ENCODE results near the gene VPS9D1.
"Not testable (repeated sequence)": the region's sequence is repeated elsewhere in the genome, so short reads cannot be mapped to it uniquely, and the experiment has no call there.

The VPS9D1 gene

DNA sequence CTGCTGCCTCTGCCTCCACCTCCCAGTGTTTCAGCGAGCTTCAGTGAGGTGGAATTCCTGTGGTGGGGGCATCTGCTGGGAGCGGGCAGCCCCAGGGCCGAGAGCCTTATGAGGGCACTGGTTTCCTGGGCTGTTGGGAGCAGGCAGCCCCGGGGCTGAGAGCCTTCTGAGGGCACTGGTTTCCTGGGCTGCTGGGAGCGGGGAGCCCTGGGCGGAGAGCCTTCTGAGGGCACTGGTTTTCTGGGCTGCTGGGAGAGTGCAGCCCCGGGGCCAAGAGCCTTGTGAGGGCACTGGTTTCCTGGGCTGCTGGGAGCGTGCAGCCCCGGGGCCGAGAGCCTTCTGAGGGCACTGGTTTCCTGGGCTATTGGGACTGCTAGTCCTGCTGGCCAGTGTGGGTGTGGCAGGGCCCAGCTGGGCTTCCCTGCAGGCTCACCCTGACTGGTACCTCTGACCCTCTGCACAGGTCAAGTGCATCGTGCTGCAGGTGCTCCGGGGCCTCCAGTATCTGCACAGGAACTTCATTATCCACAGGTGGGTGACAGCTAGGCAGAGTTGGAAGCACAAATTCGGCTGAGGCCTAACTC is 28.6 kb downstream of the VPS9D1 start:
- no peak for DNase-seq

- DNase-seq = no peak
Measured at GRCh38 chr16:89691231-89691985, 29.3 kb downstream of the VPS9D1 start.

GRCh38 chr16:89690392-89690901 is 30.3 kb downstream of the VPS9D1 start:
- DNase-seq = no peak

DNA sequence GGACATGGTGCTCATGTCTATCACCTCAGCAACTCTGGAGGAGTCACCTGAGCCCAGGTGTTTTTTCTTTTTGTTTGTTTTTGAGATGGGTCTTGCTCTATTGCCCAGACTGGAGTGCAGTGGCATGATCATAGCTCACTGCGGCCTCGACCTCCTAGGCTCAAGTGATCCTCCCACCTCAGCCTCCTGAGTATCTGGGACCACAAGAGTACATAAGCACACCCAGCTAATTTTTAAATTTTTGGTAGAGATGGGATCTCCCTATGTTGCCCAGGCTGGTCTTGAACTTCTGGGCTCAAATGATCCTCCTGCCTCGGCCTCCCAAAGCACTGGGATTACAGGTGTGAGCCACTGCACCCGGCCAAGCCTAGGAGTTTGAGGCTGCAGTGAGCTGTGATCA is 31.1 kb downstream of the VPS9D1 start:
- not testable (repeated sequence) for DNase-seq

- DNase-seq = no peak
Measured at GRCh38 chr16:89689142-89689541, 31.6 kb downstream of the VPS9D1 start.

DNA sequence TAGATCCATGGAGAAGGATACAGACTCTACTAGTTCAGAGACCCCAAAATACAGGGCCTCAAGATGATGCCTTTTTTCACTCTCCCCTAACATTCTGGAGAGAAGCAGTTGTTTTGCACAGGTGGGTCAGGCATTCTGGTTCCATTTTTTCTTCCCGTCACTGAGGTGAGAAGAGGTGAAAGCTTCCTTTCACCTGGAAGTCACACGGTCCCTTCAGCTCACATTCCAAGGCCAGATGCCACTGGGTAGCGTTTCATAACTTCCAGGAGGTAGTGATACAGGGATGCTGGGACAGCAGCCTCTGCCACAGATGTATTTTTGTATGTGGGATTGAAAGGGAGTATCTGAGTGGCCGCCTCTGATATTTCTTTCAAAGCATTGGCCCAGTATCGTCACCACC is 32.3 kb downstream of the VPS9D1 start:
- DNase-seq = no peak

DNA sequence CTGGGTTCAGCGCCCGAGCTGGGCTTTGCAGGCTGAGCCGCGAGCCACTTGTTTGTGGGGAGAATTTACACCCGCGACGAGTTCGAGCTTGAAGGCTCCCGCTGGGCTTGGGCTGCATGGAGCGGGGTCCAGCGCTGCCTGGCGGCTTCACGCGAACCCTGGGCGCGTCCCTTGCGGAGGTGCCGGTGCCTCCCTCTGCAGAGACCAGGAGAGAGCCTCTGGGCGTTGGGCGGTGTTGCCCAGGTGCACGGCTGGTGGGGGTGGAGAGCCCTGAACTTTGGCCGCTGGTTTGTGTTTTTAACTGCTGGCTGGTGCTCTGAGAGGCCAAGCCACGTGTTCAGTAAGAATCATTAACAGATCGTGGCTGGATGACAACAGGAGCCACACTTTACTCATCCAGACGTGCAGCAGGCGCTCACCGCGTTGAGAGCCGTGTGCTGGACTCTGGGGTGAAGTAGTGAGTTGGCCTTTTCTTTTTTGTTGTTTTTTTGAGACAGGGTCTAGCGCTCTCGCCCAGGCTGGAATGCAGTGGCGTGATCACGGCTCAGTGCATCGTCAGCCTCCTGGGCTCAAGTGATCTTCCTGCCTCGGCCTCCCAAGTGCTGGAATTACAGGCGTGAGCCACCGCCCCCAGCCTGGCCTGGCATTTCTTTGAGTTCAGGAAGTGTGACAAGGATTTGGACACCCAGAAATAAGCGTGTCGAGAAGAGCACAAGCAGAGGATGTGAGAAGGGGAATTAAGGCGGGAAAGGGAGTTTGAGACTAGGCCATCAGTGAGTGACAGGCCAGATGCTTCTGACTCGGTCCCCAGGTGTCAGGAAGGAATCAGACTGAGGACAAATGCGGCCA is 33.4 kb downstream of the VPS9D1 start:
- peak; percentile 21 for DNase-seq

- peak; percentile 90 for DNase-seq
Measured at GRCh38 chr16:89686520-89687091, 34.1 kb downstream of the VPS9D1 start, which contains the start of gene CDK10. Gene CDK10, plus strand, starts transcription at chr16:89686689. Its CDS starts 22 bp downstream, at chr16:89686711.

DNA sequence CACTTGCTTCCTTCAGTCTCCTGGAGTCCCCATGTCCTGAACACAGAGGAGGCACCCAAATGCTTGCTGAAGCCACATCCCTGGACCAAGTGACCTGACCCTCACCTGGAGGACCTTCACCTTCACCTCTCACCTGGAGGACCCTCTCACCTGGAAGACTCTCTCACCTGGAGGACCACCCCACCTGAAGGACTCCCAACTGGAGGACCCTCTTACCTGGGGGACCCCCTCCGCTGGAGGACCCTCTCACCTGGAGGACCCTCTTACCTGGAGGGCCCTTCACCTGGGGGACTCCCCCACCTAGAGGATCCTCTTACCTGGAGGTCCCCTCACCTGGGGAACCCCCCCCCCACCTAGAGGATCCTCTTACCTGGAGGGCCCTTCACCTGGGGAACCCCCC is 34.8 kb downstream of the VPS9D1 start:
- no peak for DNase-seq

- no peak for DNase-seq
Measured at GRCh38 chr16:89678258-89678657, 42.4 kb downstream of the VPS9D1 start.

- DNase-seq = no peak
Measured at GRCh38 chr16:89672177-89672941, 48.3 kb downstream of the VPS9D1 start.

DNA sequence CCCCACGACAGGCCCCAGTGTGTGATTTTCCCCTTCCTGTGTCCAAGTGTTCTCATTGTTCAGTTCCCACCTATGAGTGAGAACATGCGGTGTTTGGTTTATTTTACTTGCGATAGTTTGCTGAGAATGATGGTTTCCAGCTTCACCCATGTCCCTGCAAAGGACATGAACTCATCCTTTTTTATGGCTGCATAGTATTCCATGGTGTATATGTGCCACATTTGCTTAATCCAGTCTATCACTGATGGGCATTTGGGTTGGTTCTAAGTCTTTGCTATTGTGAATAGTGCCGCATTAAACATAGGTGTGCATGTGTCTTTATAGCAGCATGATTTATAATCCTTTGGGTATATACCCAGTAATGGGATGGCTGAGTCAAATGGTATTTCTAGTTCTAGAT is 49.1 kb downstream of the VPS9D1 start:
- DNase-seq = not testable (repeated sequence)

- DNase-seq = no peak
Measured at GRCh38 chr16:89670496-89671431, 49.9 kb downstream of the VPS9D1 start.

DNA sequence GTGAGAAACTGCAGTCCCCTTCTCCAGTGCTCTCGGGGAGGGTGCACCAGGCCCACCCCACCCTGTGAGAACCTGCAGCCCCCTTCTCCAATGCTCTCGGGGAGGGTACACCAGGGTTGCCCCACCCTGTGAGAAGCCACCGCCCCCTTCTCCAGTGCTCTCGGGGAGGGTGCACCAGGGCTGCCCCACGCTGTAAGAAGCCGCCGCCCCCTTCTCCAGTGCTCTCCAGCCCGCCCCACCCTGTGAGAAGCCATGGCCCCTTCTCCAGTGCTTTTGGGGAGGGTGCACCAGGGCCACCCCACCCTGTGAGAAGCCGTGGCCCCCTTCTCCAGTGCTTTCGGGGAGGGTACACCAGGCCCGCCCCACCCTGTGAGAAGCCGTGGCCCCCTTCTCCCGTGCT is 50.9 kb downstream of the VPS9D1 start:
- DNase-seq = no peak

DNA sequence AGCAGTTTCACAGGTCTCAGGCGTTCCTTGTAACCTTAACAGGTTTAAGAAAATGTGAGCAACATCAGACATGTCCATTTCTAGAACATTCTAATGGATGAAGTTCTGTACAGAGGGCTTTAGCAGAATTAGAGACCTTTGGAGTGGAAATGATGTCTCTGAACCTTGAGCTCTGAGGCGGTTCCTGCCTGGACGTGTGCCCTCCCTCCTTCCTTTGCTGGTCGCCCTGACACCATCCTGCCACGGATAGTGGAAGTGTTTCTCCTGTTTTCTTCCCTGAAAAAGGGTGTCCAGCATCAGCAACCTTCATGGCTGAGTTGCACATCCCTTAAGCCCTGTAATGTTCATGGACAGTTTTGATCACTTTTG is 51.9 kb downstream of the VPS9D1 start:
- DNase-seq = no peak

DNA sequence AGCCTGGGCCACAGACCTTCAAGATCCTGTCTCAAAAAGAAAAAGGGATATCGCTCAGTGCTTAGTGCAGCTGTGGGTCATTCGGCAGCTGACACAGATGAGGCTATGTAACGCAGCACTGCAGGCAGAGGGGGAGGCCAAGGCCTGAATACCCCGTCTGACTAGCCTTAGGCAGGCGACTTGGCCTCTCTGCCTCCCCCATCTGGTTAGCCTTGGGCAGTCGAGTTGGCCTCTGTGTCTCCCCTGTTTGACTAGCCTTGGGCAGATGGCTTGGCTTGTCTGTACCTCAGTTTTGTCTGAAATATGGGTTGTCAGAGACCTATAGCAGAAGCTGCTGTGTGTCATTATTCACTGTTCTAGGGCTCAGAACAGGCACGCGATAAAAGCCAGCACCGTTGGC is 53.1 kb downstream of the VPS9D1 start:
- no peak for DNase-seq

DNA sequence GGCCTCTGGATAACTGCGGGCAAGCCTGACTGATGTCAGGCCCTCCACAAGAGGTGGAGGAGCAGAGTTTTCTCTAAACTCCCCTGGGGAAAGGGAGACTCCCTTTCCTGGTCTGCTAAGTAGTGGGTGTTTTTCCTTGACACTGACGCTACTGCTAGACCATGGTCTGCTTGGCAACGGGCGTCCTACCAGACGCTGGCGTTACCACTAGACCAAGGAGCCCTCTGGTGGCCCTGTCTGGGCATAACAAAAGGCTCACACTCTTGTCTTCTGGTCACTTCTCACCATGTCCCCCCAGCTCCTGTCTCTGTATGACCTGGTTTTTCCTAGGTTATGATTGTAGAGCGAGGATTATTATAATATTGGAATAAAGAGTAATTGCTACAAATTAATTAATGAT is 53.7 kb downstream of the VPS9D1 start:
- DNase-seq = not testable (repeated sequence)

- not testable (repeated sequence) for DNase-seq
Measured at GRCh38 chr16:89664238-89664637, 56.5 kb downstream of the VPS9D1 start.

DNA sequence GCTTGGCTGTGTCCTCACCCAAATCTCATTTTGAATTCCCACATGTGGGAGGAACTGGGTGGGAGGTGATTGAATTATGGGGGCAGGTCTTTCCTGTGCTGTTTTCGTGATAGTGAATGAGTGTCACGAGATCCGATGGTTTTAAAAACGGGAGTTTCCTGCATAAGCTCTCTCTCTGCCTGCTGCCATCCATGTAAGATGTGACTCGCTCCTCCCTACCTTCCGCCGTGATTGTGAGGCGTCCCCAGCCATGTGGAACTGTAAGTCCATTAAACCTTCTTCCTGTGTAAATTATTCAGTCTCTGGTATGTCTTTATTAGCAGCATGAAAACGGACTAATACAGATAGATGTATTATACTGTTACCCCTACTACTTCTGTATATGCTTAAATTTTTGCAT is 59.5 kb downstream of the VPS9D1 start:
- DNase-seq = no peak

DNA sequence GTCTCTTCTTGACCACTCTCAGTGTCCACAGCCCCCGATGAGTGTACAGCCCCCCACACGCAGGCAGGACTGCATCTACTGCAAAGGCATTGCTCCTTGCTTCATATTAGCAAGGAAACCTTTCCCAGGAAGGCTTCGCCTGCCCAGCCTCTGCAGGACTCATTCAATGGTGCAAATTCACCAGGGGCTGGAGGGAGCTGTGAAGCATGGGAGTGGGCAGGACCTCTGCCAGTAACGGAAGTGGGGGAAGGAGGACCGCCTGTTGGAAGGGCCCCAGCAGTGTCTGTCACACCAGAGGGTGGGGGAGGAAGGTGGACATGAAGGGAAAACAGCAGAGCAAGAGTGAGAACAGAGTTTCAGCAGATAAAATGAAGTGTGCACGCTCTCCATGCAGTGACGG is 60.6 kb downstream of the VPS9D1 start:
- no peak for DNase-seq

DNA sequence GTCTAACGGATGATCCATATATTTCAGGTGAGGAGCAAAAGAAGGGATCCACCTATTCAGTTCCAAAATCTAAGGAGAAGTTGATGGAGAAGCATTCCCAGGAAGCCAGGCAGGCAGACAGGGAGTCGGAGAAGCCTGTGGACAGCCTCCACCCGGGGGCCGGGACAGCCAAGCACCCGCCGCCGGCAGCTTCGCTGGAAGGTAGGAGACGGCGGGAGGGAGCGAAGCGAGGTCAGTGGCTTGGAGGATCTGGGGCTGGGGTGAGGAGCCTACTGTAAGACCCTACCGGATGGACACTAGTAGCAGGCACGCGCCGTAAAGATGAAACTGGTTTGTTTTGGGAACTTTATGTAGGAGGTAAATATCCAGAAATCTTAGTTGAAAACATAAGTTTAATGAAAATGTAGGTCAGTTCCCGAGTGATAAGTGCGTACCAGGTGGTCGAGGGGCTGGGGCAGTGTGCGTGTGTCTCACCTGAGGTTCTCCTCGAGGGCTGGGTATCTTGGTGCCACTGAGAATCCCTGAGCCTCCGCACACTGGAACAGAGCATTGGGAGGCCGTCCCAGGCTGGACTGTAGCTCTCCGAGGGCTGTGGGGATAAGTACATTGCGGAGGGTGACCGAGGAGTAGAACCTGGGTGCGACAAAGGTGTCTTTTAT is 62.3 kb downstream of the VPS9D1 start:
- DNase-seq = no peak
